Vagina (tissue), 2 donors: ENCODE measurements around the gene KNCN. TPM values are rescaled to one million over a fixed set of nuclear protein-coding genes. Genes with fewer than 3 reads are reported as not detected.

Experiments
- DNase-seq, 2 donors: peaks; one replicate each; pipeline ENCODE4 v3.0.0-alpha.2; 2017; ENCODE audit errors: extremely low spot score in 2 of 2
- H3K27ac ChIP-seq: fragments of 200-600 bp; sonication (generic); one replicate; pipeline ENCODE4 v1.5.1; 2019
- H3K27me3 ChIP-seq: fragments of 200-600 bp; sonication (generic); one replicate; pipeline ENCODE4 v1.5.1; 2019
- H3K36me3 ChIP-seq, 2 donors: fragments of 200-600 bp; sonication (generic); one replicate each; pipeline ENCODE4 v1.5.1; 2017 to 2019
- H3K4me1 ChIP-seq: fragments of 200-600 bp; sonication (generic); one replicate; pipeline ENCODE4 v1.5.1; 2019
- H3K4me3 ChIP-seq, 2 donors: fragments of 200-600 bp; sonication (generic); 1 replicate in 1 of 2; 2 replicates in 1 of 2; pipeline ENCODE4 v1.5.1; 2016 to 2019
- H3K9me3 ChIP-seq: fragments of 200-600 bp; sonication (generic); one replicate; pipeline ENCODE4 v1.5.1; 2019
- POLR2A ChIP-seq, 2 donors: fragments of 450-650 bp; IDR thresholded peaks; one replicate each; pipeline ENCODE4 v1.6.1; 2017; ENCODE audit warnings: antibody characterized with exemption in 2 of 2, mild to moderate bottlenecking in 2 of 2, moderate library complexity in 2 of 2
- POLR2AphosphoS5 ChIP-seq, 2 donors: sonication (generic); formaldehyde crosslinking; IDR thresholded peaks; one replicate each; pipeline ENCODE4 v1.9.0; 2017; ENCODE audit warnings: antibody characterized with exemption in 2 of 2, mild to moderate bottlenecking in 2 of 2, low read depth in 1 of 2; ENCODE audit not compliant: insufficient read depth in 1 of 2
- intact Hi-C: fragments of 100-400 bp; cut with DNase I; formaldehyde crosslinking; loops from one replicate; pipeline ENCODE4 v1.15.1; 2023
- total RNA-seq: library from RNA; depleted of rRNA; stranded (reverse); fragments of >200 nt; gene quantifications from one replicate; pipeline ENCODE4 v1.2.3, GENCODE V29; 2016
- TF ChIP-seq, protein P1 (sequence below), 3 experiments: fragments of 450-650 bp in 2 of 3; fragments of 200-600 bp in 1 of 3; sonication (generic) in 1 of 3; IDR thresholded peaks; one replicate each; pipeline ENCODE4 v1.5.1; 2017 to 2019; ENCODE audit warnings: antibody characterized with exemption in 3 of 3, mild to moderate bottlenecking in 2 of 3, moderate library complexity in 2 of 3

Gene KNCN
- total RNA-seq, 1 donor from 2014 or later, result not detected

DNA sequence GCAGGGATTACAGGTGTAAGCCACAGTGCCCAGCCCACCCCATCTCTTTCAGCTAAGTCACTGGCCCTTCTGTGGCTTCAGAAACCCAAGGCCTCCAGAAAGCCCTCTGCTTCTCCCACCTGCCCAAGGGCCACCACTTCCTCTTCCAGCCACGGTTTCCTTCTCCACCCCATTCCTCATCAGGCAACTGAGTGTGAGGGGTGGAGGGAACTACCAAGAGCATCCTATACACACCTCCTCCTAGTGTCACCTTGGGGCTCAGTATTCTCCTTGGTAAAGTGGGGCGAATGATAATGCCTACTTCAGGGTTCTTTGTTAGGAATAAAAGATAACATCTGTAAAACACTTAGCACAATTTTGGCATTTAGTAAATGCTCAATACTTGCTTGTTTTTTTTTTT is 30.0 kb downstream of the KNCN start:
- intact Hi-C loops, result no loop called here
- Histone ChIP-seq H3K27me3 (no peaks in the 10 kb centered on the region), H3K36me3 (no peaks in the 10 kb centered on the region), H3K4me3 (no peak overlapping the region), H3K27ac (no peak overlapping the region), H3K4me1 (peaks cover 22% of the 10 kb centered on the region), H3K9me3 (no peaks in the 10 kb centered on the region)
- no peak for DNase-seq
- TF ChIP-seq POLR2A (IDR thresholded peaks at IDR 0.05), result no peak
- TF ChIP-seq, protein P1, sequence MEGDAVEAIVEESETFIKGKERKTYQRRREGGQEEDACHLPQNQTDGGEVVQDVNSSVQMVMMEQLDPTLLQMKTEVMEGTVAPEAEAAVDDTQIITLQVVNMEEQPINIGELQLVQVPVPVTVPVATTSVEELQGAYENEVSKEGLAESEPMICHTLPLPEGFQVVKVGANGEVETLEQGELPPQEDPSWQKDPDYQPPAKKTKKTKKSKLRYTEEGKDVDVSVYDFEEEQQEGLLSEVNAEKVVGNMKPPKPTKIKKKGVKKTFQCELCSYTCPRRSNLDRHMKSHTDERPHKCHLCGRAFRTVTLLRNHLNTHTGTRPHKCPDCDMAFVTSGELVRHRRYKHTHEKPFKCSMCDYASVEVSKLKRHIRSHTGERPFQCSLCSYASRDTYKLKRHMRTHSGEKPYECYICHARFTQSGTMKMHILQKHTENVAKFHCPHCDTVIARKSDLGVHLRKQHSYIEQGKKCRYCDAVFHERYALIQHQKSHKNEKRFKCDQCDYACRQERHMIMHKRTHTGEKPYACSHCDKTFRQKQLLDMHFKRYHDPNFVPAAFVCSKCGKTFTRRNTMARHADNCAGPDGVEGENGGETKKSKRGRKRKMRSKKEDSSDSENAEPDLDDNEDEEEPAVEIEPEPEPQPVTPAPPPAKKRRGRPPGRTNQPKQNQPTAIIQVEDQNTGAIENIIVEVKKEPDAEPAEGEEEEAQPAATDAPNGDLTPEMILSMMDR (IDR thresholded peaks at IDR 0.05), result no peak
- TF ChIP-seq POLR2AphosphoS5 (IDR thresholded peaks at IDR 0.05; ENCODE audit: insufficient read depth in 1 of 2, low read depth in 1 of 2), result no peak

DNA sequence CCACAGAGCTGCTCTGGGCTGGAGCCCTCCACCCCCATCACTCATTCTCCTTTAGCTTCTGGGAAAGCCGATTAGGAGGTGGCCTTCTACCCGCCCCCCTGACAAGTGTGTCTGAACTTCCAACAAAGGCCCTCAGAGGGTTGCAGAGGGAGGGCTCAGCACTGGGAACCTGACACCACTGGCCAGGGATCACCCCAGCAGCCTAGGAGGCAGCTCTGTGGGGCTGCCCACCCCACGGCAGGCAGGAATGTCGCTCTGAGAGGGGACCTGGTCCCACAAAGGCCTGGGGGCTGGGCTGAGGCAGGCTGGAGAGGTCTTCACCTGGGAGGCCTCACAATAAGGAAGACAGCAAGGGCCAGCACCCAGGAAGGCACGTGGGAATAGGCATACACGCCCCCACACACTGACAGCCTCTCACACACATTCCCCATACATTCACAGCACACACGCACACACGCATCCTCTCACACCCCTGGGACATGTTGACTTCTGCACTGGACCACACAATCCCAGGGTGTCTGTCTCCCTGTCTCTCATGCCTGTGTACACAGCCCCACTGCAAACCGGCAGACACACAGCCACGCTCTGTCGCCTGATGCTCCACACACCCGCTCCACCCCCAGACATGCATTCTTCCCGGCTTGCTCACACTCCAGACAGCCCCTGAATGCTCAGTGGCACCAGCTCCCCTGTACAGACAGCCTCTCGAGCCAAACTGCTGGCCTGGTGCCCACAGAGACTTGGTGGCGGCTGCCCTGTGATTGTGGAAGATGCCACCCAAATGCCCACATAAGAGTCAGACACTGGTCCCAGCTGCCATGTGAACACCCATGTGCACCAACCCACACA is 31.2 kb downstream of the KNCN start:
- no peak for DNase-seq
- Histone ChIP-seq H3K9me3 (no peaks in the 10 kb centered on the region), H3K4me1 (peaks cover 22% of the 10 kb centered on the region), H3K36me3 (no peaks in the 10 kb centered on the region), H3K27ac (no peak overlapping the region), H3K27me3 (no peaks in the 10 kb centered on the region), H3K4me3 (no peak overlapping the region)
- TF ChIP-seq POLR2A (IDR thresholded peaks at IDR 0.05) (no peak), POLR2AphosphoS5 (IDR thresholded peaks at IDR 0.05; ENCODE audit: insufficient read depth in 1 of 2, low read depth in 1 of 2) (no peak)
- TF ChIP-seq, protein P1 (IDR thresholded peaks at IDR 0.05), result no peak
- intact Hi-C loops, result no loop called here

DNA sequence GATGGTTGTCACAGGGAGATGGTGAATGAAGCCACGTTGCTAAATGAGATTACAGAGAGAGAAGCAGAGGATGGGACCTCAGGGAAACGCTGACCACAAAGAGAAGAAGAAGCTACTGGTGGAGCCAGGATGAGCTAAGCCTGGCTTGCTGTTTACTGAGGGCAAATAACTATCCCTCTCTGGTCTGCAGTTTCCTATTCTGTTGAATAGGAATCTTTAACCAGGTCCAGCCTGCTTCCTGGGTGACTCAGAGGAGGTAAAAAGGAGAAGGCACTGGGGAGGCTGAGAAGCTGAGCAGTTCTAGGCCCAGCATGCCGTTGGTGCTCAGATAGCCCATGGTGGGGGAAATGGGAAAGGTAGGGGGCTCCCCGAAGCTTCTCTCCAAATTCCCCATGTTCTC is 32.2 kb downstream of the KNCN start:
- Histone ChIP-seq H3K4me3 (no peak overlapping the region), H3K27me3 (no peaks in the 10 kb centered on the region), H3K27ac (no peak overlapping the region), H3K9me3 (no peaks in the 10 kb centered on the region), H3K36me3 (no peaks in the 10 kb centered on the region), H3K4me1 (peaks cover 22% of the 10 kb centered on the region)
- TF ChIP-seq, protein P1 (IDR thresholded peaks at IDR 0.05), result no peak
- no peak for TF ChIP-seq POLR2A (IDR thresholded peaks at IDR 0.05)
- no peak for TF ChIP-seq POLR2AphosphoS5 (IDR thresholded peaks at IDR 0.05; ENCODE audit: insufficient read depth in 1 of 2, low read depth in 1 of 2)
- no peak for DNase-seq
- intact Hi-C loops, result no loop called here

DNA sequence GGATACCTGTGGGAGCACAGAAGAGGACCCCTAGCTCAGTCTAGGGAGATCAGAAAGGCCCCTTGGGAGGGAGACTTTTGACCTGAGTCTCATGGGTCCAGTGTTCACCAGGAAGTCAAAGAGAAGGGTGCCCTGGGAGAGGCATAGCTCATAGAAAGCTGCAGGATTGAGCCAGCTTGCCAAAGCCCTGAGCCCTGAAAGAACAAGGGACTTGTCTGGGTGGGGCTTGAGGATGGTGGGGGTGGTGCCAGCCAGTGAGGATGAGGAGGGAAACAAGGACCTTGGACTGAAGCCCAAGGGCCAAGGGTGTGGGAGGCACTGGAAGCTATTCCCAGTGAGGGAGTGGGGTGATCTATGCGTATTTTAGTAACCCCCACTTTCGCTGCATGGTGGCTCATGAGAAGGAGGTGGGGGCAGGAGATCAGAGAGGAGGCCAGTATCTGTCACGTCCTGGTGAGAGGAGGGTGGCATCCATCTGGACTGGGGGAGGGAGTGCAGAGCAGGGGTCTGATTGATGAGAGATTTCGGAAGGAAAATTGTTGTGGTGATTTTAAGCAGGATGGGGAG is 33.4 kb downstream of the KNCN start:
- no peak for DNase-seq
- Histone ChIP-seq H3K36me3 (no peaks in the 10 kb centered on the region), H3K9me3 (no peaks in the 10 kb centered on the region), H3K27me3 (no peaks in the 10 kb centered on the region), H3K27ac (no peak overlapping the region), H3K4me1 (peaks cover 15% of the 10 kb centered on the region), H3K4me3 (no peak overlapping the region)
- intact Hi-C loops, result no loop called here
- TF ChIP-seq, protein P1 (IDR thresholded peaks at IDR 0.05), result no peak
- TF ChIP-seq POLR2AphosphoS5 (IDR thresholded peaks at IDR 0.05; ENCODE audit: insufficient read depth in 1 of 2, low read depth in 1 of 2) (no peak), POLR2A (IDR thresholded peaks at IDR 0.05) (no peak)
